ENCODE data around the gene KCNC1.

GRCh38 chr11:17721242-17721999, 13.2 kb upstream of the KCNC1 start:
- TF ChIP-seq CTCF (IDR thresholded peaks at IDR 0.05) (no peak), POLR2A (IDR thresholded peaks at IDR 0.05) (no peak), EP300 (IDR thresholded peaks at IDR 0.05) (no peak)
